NCI-H748 treated with DMSO at 0.1 percent for 48 hours (cell line): ENCODE results near the gene PRKCZ.

Experiments used
- DNase-seq: peaks from one replicate; lab custom pipeline; 2025; lab: John Stamatoyannopoulos, UW

Gene PRKCZ

GRCh38 chr1:2229911-2230731, 179.9 kb downstream of the PRKCZ start:
- no peak for DNase-seq

- no peak for DNase-seq
Observed at GRCh38 chr1:2230781-2231531, 180.7 kb downstream of the PRKCZ start.

GRCh38 chr1:2231532-2232254, 181.5 kb downstream of the PRKCZ start:
- DNase-seq = no peak

GRCh38 chr1:2232255-2232915, 182.2 kb downstream of the PRKCZ start:
- no peak for DNase-seq

- DNase-seq = no peak
Observed at GRCh38 chr1:2232916-2233438, 182.8 kb downstream of the PRKCZ start.

GRCh38 chr1:2233468-2233867, 183.3 kb downstream of the PRKCZ start:
- no peak for DNase-seq

- no peak for DNase-seq
Observed at GRCh38 chr1:2233997-2234761, 184.0 kb downstream of the PRKCZ start.

- DNase-seq = no peak
Observed at GRCh38 chr1:2234762-2235113, 184.5 kb downstream of the PRKCZ start.
